Astrocyte (in vitro differentiated cells and primary cell): ENCODE data around the gene P4HA1. TPM values are rescaled to one million over a fixed set of nuclear protein-coding genes. Genes with fewer than 3 reads are reported as not detected.

Experiments used
- DNase-seq: peaks from one replicate; pipeline ENCODE4 v3.0.0-alpha.2; 2010; ENCODE audit warnings: low read depth
- FAIRE-seq: peaks from 2 replicates; lab custom pipeline; 2011; peaks lifted over from hg19 to GRCh38; lab: Jason Lieb, UNC
- H2AFZ ChIP-seq: 2 replicates; pipeline ENCODE4 v1.6.0; 2012; ENCODE audit warnings: low read depth, low read length, inconsistent platforms
- H3K27ac ChIP-seq: 2 replicates; pipeline ENCODE4 v1.5.1; 2011; ENCODE audit warnings: low read depth, low read length, inconsistent platforms
- H3K27me3 ChIP-seq: 2 replicates; pipeline ENCODE4 v1.6.0; 2011; ENCODE audit warnings: low read length, inconsistent platforms; ENCODE audit not compliant: insufficient read depth
- H3K36me3 ChIP-seq: 2 replicates; pipeline ENCODE4 v1.5.1; 2011; ENCODE audit warnings: low read length, inconsistent platforms; ENCODE audit not compliant: insufficient read depth
- H3K4me1 ChIP-seq: 2 replicates; pipeline ENCODE4 v1.5.1; 2011; ENCODE audit warnings: low read length, inconsistent platforms; ENCODE audit not compliant: insufficient read depth
- H3K4me2 ChIP-seq: 2 replicates; pipeline ENCODE4 v1.6.0; 2012; ENCODE audit warnings: low read length, inconsistent platforms
- H3K4me3 ChIP-seq: 2 replicates; pipeline ENCODE4 v1.5.1; 2011; ENCODE audit warnings: low read depth, mild to moderate bottlenecking, low read length, inconsistent platforms; ENCODE audit not compliant: insufficient read depth
- H3K79me2 ChIP-seq: 2 replicates; pipeline ENCODE4 v1.6.0; 2012; ENCODE audit warnings: mild to moderate bottlenecking, low read length, inconsistent platforms; ENCODE audit not compliant: insufficient read depth
- H3K9ac ChIP-seq: 2 replicates; pipeline ENCODE4 v1.6.0; 2012; ENCODE audit warnings: mild to moderate bottlenecking, low read length, inconsistent platforms
- H3K9me3 ChIP-seq: 2 replicates; pipeline ENCODE4 v1.5.1; 2012; ENCODE audit warnings: low read depth, mild to moderate bottlenecking, low read length, inconsistent platforms; ENCODE audit not compliant: insufficient read depth
- H4K20me1 ChIP-seq: 2 replicates; pipeline ENCODE4 v1.6.0; 2012; ENCODE audit warnings: low read length, inconsistent platforms; ENCODE audit not compliant: insufficient read depth
- H3K27ac Mint-ChIP-seq: one replicate; pipeline ENCODE4 v1.8.0; 2021; ENCODE audit warnings: mild to moderate bottlenecking, mixed read lengths; ENCODE audit not compliant: unreplicated experiment
- H3K27me3 Mint-ChIP-seq: one replicate; pipeline ENCODE4 v1.8.0; 2021; ENCODE audit warnings: low read depth, mixed read lengths; ENCODE audit not compliant: unreplicated experiment
- H3K36me3 Mint-ChIP-seq: one replicate; pipeline ENCODE4 v1.8.0; 2021; ENCODE audit warnings: low read depth, mixed read lengths; ENCODE audit not compliant: unreplicated experiment
- H3K4me1 Mint-ChIP-seq: one replicate; pipeline ENCODE4 v1.8.0; 2021; ENCODE audit warnings: low read depth, mixed read lengths; ENCODE audit not compliant: unreplicated experiment
- H3K4me3 Mint-ChIP-seq: one replicate; pipeline ENCODE4 v1.8.0; 2021; ENCODE audit warnings: mild to moderate bottlenecking, moderate library complexity, mixed read lengths; ENCODE audit not compliant: unreplicated experiment
- H3K9me3 Mint-ChIP-seq: one replicate; pipeline ENCODE4 v1.8.0; 2021; ENCODE audit warnings: mild to moderate bottlenecking, mixed read lengths; ENCODE audit not compliant: unreplicated experiment
- EZH2 ChIP-seq: IDR thresholded peaks from 2 replicates; pipeline ENCODE4 v1.6.1; 2012; ENCODE audit warnings: mild to moderate bottlenecking, low read length, inconsistent platforms; ENCODE audit not compliant: insufficient read depth
- total RNA-seq: library from RNA; stranded (reverse); gene quantifications from 2 replicates; pipeline ENCODE4 v1.2.1, GENCODE V29; 2021
- TF ChIP-seq, protein P1 (sequence below): IDR thresholded peaks from 2 replicates; pipeline ENCODE4 v1.5.1; 2011; ENCODE audit warnings: low read depth, mild to moderate bottlenecking, inconsistent platforms, low read length, moderate library complexity; ENCODE audit not compliant: insufficient read depth

P4HA1 gene
- total RNA-seq, 1 donor from 2014 or later, result 244 TPM

GRCh38 chr10:72979709-72980108 is 117.0 kb downstream of the P4HA1 start:
- H3K27me3 Mint-ChIP-seq, result no peaks in the 10 kb centered on the region
- no peak overlapping the region for H3K4me2 ChIP-seq
- H3K36me3 ChIP-seq, result no peaks in the 10 kb centered on the region
- H3K27me3 ChIP-seq, result no peaks in the 10 kb centered on the region
- no peak overlapping the region for H3K27ac Mint-ChIP-seq
- no peak overlapping the region for H3K4me3 ChIP-seq
- peaks cover 2% of the 10 kb centered on the region for H3K36me3 Mint-ChIP-seq
- no peak overlapping the region for H3K4me3 Mint-ChIP-seq
- no peaks in the 10 kb centered on the region for H3K4me1 ChIP-seq
- H2AFZ ChIP-seq, result no peak overlapping the region
- H3K9me3 ChIP-seq, result peaks cover 4% of the 10 kb centered on the region
- DNase-seq (no peak), FAIRE-seq (no peak)
- H3K27ac ChIP-seq, result no peak overlapping the region
- H3K79me2 ChIP-seq, result no peaks in the 10 kb centered on the region
- H3K9me3 Mint-ChIP-seq, result peaks cover 23% of the 10 kb centered on the region
- H3K9ac ChIP-seq, result no peak overlapping the region
- no peaks in the 10 kb centered on the region for H4K20me1 ChIP-seq
- no peak for TF ChIP-seq EZH2
- TF ChIP-seq, protein P1, sequence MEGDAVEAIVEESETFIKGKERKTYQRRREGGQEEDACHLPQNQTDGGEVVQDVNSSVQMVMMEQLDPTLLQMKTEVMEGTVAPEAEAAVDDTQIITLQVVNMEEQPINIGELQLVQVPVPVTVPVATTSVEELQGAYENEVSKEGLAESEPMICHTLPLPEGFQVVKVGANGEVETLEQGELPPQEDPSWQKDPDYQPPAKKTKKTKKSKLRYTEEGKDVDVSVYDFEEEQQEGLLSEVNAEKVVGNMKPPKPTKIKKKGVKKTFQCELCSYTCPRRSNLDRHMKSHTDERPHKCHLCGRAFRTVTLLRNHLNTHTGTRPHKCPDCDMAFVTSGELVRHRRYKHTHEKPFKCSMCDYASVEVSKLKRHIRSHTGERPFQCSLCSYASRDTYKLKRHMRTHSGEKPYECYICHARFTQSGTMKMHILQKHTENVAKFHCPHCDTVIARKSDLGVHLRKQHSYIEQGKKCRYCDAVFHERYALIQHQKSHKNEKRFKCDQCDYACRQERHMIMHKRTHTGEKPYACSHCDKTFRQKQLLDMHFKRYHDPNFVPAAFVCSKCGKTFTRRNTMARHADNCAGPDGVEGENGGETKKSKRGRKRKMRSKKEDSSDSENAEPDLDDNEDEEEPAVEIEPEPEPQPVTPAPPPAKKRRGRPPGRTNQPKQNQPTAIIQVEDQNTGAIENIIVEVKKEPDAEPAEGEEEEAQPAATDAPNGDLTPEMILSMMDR, result no peak
- peaks cover 6% of the 10 kb centered on the region for H3K4me1 Mint-ChIP-seq

- peaks cover 23% of the 10 kb centered on the region for H3K9me3 Mint-ChIP-seq
- no peak overlapping the region for H3K4me3 ChIP-seq
- H3K9ac ChIP-seq, result no peak overlapping the region
- no peaks in the 10 kb centered on the region for H3K4me1 ChIP-seq
- no peak overlapping the region for H2AFZ ChIP-seq
- no peaks in the 10 kb centered on the region for H3K79me2 ChIP-seq
- H3K27me3 Mint-ChIP-seq, result no peaks in the 10 kb centered on the region
- H3K27ac ChIP-seq, result no peak overlapping the region
- H3K4me1 Mint-ChIP-seq, result peaks cover 1% of the 10 kb centered on the region
- H3K36me3 ChIP-seq, result no peaks in the 10 kb centered on the region
- peaks cover 4% of the 10 kb centered on the region for H3K9me3 ChIP-seq
- H3K4me2 ChIP-seq, result no peak overlapping the region
- H4K20me1 ChIP-seq, result no peaks in the 10 kb centered on the region
- TF ChIP-seq, protein P1, result no peak
- no peak for TF ChIP-seq EZH2
- no peak overlapping the region for H3K27ac Mint-ChIP-seq
- no peaks in the 10 kb centered on the region for H3K27me3 ChIP-seq
- no peak for FAIRE-seq
- H3K4me3 Mint-ChIP-seq, result no peak overlapping the region
- peaks cover 2% of the 10 kb centered on the region for H3K36me3 Mint-ChIP-seq
- no peak for DNase-seq
These were observed 119.8 kb downstream of the P4HA1 start for GRCh38 chr10:72976886-72977285.

Other genes starting within 250 kb of the P4HA1 start
- 0.09 TPM in 1 of 2 replicates, not detected in the other for gene OIT3, start 203.1 kb downstream of the P4HA1 start, total RNA-seq
- gene PLA2G12B, start 142.1 kb downstream of the P4HA1 start, total RNA-seq, result not detected in 2 replicates
- 2.2 and 2.4 TPM in 2 replicates for gene NUDT13, start 13.6 kb upstream of the P4HA1 start, total RNA-seq
- gene ECD, start 71.1 kb upstream of the P4HA1 start, total RNA-seq, result 33.7 and 35.6 TPM in 2 replicates
- 14.0 and 14.9 TPM in 2 replicates for gene FAM149B1, start 71.3 kb upstream of the P4HA1 start, total RNA-seq
- 18.9 and 23.3 TPM in 2 replicates for gene DNAJC9, start 150.4 kb upstream of the P4HA1 start, total RNA-seq
- 57.5 and 67.0 TPM in 2 replicates for gene MRPS16, start 155.8 kb upstream of the P4HA1 start, total RNA-seq